Measurements from ENCODE around the gene APOBEC2. TPM values are rescaled to one million over a fixed set of nuclear protein-coding genes. Genes with fewer than 3 reads are reported as not detected.

Gene APOBEC2
- total RNA-seq, 1 donor from 2014 or later = not detected

- Histone ChIP-seq H3K27me3 (ENCODE audit: control insufficient read depth, insufficient read depth, low read length) (no peaks in the 10 kb centered on the region), H3K4me3 (ENCODE audit: low read depth, low read length) (no peak overlapping the region), H3K36me3 (ENCODE audit: control insufficient read depth, insufficient read depth, low read length) (no peaks in the 10 kb centered on the region)
- no peak for TF ChIP-seq CTCF (IDR thresholded peaks at IDR 0.05; ENCODE audit: insufficient read depth, low read length, severe bottlenecking)
- FAIRE-seq = no peak
- DNase-seq (ENCODE audit: low read depth) = no peak
Measured at GRCh38 chr6:41049955-41050354, 3.0 kb upstream of the APOBEC2 start.

GRCh38 chr6:41050536-41050935 is 2.5 kb upstream of the APOBEC2 start:
- H3K36me3 ChIP-seq (ENCODE audit: control insufficient read depth, insufficient read depth, low read length) = no peaks in the 10 kb centered on the region
- no peaks in the 10 kb centered on the region for H3K27me3 ChIP-seq (ENCODE audit: control insufficient read depth, insufficient read depth, low read length)
- TF ChIP-seq CTCF (IDR thresholded peaks at IDR 0.05; ENCODE audit: insufficient read depth, low read length, severe bottlenecking) = no peak
- no peak overlapping the region for H3K4me3 ChIP-seq (ENCODE audit: low read depth, low read length)
- no peak for DNase-seq (ENCODE audit: low read depth)
- FAIRE-seq = no peak

- H3K36me3 ChIP-seq (ENCODE audit: control insufficient read depth, insufficient read depth, low read length) = no peaks in the 10 kb centered on the region
- TF ChIP-seq CTCF (IDR thresholded peaks at IDR 0.05; ENCODE audit: insufficient read depth, low read length, severe bottlenecking) = no peak
- FAIRE-seq (no peak), DNase-seq (ENCODE audit: low read depth) (no peak)
- H3K27me3 ChIP-seq (ENCODE audit: control insufficient read depth, insufficient read depth, low read length) = no peaks in the 10 kb centered on the region
- no peak overlapping the region for H3K4me3 ChIP-seq (ENCODE audit: low read depth, low read length)
Measured at GRCh38 chr6:41051873-41052272, 1.1 kb upstream of the APOBEC2 start.

GRCh38 chr6:41054511-41054910 is 1.5 kb downstream of the APOBEC2 start:
- DNase-seq (ENCODE audit: low read depth) = no peak
- no peaks in the 10 kb centered on the region for H3K27me3 ChIP-seq (ENCODE audit: control insufficient read depth, insufficient read depth, low read length)
- H3K4me3 ChIP-seq (ENCODE audit: low read depth, low read length) = no peak overlapping the region
- no peak for TF ChIP-seq CTCF (IDR thresholded peaks at IDR 0.05; ENCODE audit: insufficient read depth, low read length, severe bottlenecking)
- H3K36me3 ChIP-seq (ENCODE audit: control insufficient read depth, insufficient read depth, low read length) = no peaks in the 10 kb centered on the region
- FAIRE-seq = no peak

DNA sequence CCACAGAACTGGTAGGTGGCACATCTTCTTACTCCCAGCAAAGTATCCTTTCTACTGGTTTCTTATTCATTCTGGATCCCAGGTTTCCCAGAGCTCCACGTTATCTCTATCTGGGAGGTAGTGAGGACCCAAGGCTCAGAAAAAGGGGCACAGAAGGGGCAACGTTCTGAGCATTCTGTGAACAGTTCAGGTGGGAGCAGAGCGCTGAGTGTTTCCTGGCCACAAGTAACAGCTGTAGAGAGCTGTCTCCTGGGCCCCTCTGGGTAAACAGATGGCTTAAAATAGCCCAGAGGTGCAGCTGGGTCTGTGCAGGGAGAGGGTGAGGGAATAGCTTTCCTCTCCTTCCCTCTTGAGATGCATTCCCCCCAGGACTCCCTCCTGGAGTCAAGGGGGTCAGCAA is 2.1 kb downstream of the APOBEC2 start:
- DNase-seq (ENCODE audit: low read depth) (no peak), FAIRE-seq (no peak)
- no peak for TF ChIP-seq CTCF (IDR thresholded peaks at IDR 0.05; ENCODE audit: insufficient read depth, low read length, severe bottlenecking)
- Histone ChIP-seq H3K27me3 (ENCODE audit: control insufficient read depth, insufficient read depth, low read length) (no peaks in the 10 kb centered on the region), H3K36me3 (ENCODE audit: control insufficient read depth, insufficient read depth, low read length) (no peaks in the 10 kb centered on the region), H3K4me3 (ENCODE audit: low read depth, low read length) (no peak overlapping the region)

- TF ChIP-seq CTCF (IDR thresholded peaks at IDR 0.05; ENCODE audit: insufficient read depth, low read length, severe bottlenecking) = no peak
Measured at GRCh38 chr6:41056768-41057490, 3.9 kb downstream of the APOBEC2 start.

More at GRCh38 chr6:41056768-41057490, 3.9 kb downstream of the APOBEC2 start:
- DNase-seq (ENCODE audit: low read depth) (no peak), FAIRE-seq (no peak)
- Histone ChIP-seq H3K4me3 (ENCODE audit: low read depth, low read length) (no peak overlapping the region), H3K27me3 (ENCODE audit: control insufficient read depth, insufficient read depth, low read length) (no peaks in the 10 kb centered on the region), H3K36me3 (ENCODE audit: control insufficient read depth, insufficient read depth, low read length) (no peaks in the 10 kb centered on the region)
